ENCODE results near the gene CLCNKB.

CLCNKB gene

GRCh38 chr1:16095447-16095846 lies 51.9 kb downstream of the CLCNKB start:
- no peak for DNase-seq (ENCODE audit: low spot score)

- DNase-seq (ENCODE audit: low spot score), result no peak
These were observed 55.8 kb downstream of the CLCNKB start for GRCh38 chr1:16099412-16099811.

- no peak for DNase-seq (ENCODE audit: low spot score)
These were observed 58.0 kb downstream of the CLCNKB start for GRCh38 chr1:16101623-16102022.

Data from kidney tubule cell (primary cell).